C4-2B (cell line): Measurements from ENCODE around the gene CLDN6.
A peak's percentile ranks its signal among the peaks of the same experiment; 100 is the strongest.

ENCODE experiments used
- H3K27ac ChIP-seq: fragments of 450-650 bp; 2 replicates; pipeline ENCODE4 v1.5.1; 2017
- ZFX ChIP-seq: fragments of 450-650 bp; IDR thresholded peaks from 2 replicates; pipeline ENCODE4 v1.6.1; 2017
- TF ChIP-seq, protein P1 (sequence below): fragments of 450-650 bp; conservative IDR thresholded peaks from 2 replicates; pipeline ENCODE4 v1.5.1; 2017; ENCODE audit warnings: mild to moderate bottlenecking

Gene CLDN6

DNA sequence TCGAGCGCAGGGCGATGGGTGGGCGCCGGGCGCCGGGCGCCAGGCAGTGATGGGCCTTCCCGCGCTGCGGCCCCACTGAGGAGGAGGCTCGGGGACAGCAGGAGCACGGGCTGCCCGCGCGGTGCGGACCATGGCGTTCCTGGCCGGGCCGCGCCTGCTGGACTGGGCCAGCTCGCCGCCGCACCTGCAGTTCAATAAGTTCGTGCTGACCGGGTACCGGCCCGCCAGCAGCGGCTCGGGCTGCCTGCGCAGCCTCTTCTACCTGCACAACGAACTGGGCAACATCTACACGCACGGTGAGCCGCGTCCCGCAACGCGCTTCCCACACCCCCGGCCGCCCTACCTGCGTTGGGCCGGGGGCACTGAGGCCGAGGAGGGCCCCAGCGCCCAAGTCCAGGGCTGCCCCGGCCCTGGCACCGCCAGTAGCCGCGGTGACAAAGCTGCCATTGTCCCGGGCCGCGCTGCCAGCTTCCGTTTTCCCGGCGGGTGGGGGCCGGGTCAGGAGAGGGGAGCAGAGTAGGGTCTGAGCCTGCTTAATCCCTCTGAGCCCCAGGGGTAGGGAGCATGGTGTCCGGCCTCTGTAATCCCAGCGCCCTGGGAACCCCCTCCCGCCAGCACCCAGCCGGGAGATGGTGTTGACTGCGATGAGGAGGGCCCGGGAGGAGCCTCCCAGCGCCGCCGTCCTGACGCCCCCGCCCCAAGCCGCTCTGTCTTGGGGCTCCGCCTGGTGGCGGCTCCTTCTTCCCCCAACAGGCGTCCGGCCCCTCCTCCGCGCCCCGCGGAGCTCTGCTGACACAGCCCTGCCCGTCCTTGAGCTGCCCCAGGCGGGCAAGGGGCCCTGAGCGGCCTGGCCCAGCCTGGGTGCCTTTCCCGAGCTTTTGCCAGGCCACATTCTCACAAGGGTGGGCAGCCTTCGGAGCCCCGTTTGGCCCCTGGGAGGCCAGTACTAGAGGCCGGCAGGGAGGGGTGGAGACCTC is 48.1 kb downstream of the CLDN6 start:
- peak; percentile 37; the same call in 1 of the 2 replicates for TF ChIP-seq ZFX
- TF ChIP-seq, protein P1, sequence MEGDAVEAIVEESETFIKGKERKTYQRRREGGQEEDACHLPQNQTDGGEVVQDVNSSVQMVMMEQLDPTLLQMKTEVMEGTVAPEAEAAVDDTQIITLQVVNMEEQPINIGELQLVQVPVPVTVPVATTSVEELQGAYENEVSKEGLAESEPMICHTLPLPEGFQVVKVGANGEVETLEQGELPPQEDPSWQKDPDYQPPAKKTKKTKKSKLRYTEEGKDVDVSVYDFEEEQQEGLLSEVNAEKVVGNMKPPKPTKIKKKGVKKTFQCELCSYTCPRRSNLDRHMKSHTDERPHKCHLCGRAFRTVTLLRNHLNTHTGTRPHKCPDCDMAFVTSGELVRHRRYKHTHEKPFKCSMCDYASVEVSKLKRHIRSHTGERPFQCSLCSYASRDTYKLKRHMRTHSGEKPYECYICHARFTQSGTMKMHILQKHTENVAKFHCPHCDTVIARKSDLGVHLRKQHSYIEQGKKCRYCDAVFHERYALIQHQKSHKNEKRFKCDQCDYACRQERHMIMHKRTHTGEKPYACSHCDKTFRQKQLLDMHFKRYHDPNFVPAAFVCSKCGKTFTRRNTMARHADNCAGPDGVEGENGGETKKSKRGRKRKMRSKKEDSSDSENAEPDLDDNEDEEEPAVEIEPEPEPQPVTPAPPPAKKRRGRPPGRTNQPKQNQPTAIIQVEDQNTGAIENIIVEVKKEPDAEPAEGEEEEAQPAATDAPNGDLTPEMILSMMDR: no peak; the same call in 1 of the 2 replicates
- peak overlapping the region; percentile 92 for H3K27ac ChIP-seq

DNA sequence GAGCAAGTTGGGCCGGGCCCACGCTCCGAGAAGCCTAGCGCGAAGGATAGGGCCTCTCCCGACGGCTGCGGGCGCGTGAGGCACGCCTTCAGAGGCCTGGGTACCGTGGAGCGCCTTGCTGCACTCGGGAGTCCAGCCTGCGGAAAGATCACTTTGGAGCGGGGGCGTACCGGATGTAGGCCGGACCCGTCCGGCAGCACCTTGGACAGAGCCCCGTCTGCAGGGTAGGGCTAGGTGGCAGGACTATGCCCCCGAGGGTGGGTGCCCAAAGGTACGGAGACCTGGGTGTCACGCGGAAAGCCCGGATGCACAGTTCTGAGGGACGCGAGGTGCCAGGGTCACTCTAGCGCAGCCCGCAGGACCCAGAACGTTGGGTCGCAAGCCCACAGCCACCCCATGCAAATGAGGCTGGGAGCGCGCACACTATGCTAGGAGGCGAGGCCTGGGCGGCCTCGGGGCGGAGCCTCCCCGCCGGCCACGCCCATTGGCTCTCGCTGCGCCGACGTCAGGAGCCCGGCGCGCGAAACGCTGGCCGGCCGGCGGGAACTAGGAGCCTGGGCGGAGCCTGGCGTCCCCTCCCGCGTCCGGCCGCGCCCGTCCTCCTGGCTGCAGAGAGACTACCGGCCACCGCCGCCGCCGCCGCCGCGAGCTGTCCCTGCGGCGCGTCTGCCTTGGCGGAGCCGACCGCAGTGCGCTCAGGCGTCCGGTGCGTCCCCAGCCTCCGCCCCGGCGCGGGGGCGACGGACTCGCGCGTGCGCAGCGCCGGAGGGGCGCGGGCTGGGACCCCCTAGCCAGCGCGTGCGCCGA is 49.0 kb downstream of the CLDN6 start, which contains the start of gene PAQR4:
TSS of gene PAQR4 (plus strand) at position 611 of the 807 bp plus-strand sequence. CDS start 327 bp downstream, outside the sequence.
- peak within 1 kb of the TSS; percentile 92 for H3K27ac ChIP-seq
- TF ChIP-seq, protein P1: no peak
- 0 out of 2 replicates have a peak, but pooled peaks have one; percentile 21 for TF ChIP-seq ZFX

DNA sequence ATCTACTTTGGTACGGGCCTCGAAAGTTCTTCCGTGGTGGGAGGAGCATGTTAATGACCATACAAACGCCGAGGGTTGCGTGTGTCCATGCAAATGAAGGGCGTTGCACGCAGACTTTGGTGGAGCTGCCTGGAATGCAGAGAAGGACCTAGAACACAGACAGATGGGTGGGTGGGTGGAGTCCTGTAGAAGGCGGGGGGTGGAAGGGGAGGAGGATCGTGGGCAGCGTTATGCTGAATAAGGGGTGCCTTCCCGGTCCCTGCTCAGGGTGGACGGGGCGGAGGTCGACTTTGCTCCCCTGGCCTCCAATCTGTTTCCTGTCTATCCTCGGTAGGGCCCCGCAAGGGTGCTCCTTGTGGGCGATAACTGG is 49.6 kb downstream of the CLDN6 start:
- TF ChIP-seq ZFX: no peak
- TF ChIP-seq, protein P1: no peak
- H3K27ac ChIP-seq: peak overlapping the region; percentile 92

DNA sequence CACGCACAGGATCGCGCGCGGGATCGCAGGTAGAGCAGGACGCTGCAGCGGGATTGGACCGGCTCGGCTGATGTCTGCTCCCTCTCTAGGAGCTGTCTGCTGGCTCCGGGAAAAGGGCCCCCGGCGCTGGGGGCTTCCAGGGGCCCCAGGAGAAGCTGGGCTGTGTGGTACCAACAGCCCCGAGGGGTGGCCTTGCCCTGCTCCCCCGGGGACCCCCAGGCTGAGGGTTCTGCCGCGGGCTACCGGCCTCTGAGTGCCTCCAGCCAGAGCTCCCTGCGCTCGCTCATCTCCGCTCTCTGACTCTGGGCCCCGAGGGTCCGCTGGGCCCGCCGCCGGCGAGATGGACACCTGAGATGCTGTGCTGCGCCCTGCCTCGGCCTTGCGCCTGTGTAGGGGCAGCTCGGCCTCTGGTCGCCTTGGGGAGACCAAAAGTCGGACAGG is 50.2 kb downstream of the CLDN6 start:
- TF ChIP-seq, protein P1: no peak
- TF ChIP-seq ZFX: no peak
- H3K27ac ChIP-seq: peak overlapping the region; percentile 92

DNA sequence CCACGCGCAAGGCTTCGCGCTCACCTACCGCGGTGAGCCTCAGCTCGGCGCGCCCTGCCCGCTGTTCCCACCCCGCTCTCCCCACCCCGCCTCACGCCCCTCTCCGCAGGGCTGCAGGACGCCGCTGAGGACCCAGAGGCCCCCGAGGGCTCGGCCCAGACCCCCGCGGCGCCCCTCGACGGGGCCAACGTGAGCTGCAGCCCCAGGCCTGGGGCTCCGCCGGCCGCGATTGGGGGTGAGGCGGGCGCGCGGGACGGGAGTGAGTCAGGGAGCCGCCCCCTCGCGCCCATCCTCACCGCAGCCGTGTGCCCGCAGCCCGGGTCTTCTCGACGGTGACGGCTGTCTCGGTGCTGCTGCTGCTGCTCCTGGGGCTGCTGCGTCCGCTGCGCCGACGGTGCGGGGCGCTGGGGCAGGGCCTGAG is 50.8 kb downstream of the CLDN6 start:
- peak overlapping the region; percentile 92 for H3K27ac ChIP-seq
- TF ChIP-seq, protein P1: peak; percentile 25
- TF ChIP-seq ZFX: no peak

DNA sequence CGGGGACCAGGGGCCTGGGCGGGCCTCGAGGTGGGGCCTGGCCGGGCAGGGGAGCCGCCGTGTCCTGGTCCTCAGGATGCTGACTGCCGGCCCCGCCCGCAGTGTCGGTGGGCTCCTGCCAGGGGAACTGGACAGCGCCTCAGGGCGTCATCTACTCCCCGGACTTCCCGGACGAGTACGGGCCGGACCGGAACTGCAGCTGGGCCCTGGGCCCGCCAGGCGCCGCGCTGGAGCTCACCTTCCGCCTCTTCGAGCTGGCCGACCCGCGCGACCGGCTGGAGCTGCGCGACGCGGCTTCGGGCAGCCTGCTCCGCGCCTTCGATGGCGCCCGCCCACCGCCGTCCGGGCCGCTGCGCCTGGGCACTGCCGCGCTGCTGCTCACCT is 51.2 kb downstream of the CLDN6 start:
- TF ChIP-seq ZFX: peak; percentile 29; the same call in 1 of the 2 replicates
- TF ChIP-seq, protein P1: peak; percentile 56
- H3K27ac ChIP-seq: peak overlapping the region; percentile 92
